Measurements from ENCODE around the gene HEATR3. TPM values are rescaled to one million over a fixed set of nuclear protein-coding genes. Genes with fewer than 3 reads are reported as not detected.

Gene HEATR3
- 17.8 and 25.1 TPM in 2 replicates for total RNA-seq (2014; rRNA removed; shearing (Covaris generic))
- 5.6 and 5.7 TPM in 2 replicates for polyA plus RNA-seq (2016; fragmentation: Nextera tagmentation; extraction: Ambion mirVana)

- peaks cover 6% of the 10 kb centered on the region; the same call in 1 of the 2 replicates for H3F3A ChIP-seq (ENCODE audit: insufficient read depth)
- peaks cover 23% of the 10 kb centered on the region for H3K4me1 ChIP-seq (ENCODE audit: insufficient read depth)
- WGBS, 2 experiments (ENCODE audit: low coverage in 1 of 2, low lambda C conversion rate in 2 of 2, missing lambda C conversion rate in 2 of 2): 4% methylated on average over 69 to 90 of the region's 91 CpGs
Observed at GRCh38 chr16:50065624-50066481, at the start of gene HEATR3. TSS of gene HEATR3 (plus strand) at chr16:50065970. CDS start at chr16:50066132, 162 bp downstream.

GRCh38 chr16:50017553-50017952, 48.2 kb upstream of the HEATR3 start:
- 70 to 76% methylated on average over 9 of the region's 9 CpGs for WGBS, 2 experiments (ENCODE audit: low coverage in 1 of 2, low lambda C conversion rate in 2 of 2, missing lambda C conversion rate in 2 of 2)
- Histone ChIP-seq H3K79me2 (ENCODE audit: insufficient read depth) (no peaks in the 10 kb centered on the region), H3K27me3 (replicated peaks; ENCODE audit: insufficient read depth) (no peaks in the 10 kb centered on the region), H3K4me2 (ENCODE audit: unreplicated experiment) (no peak overlapping the region), H3K9me2 (ENCODE audit: insufficient read depth) (no peaks in the 10 kb centered on the region), H3K36me3 (ENCODE audit: low read depth) (no peaks in the 10 kb centered on the region), H3F3A (ENCODE audit: insufficient read depth) (no peaks in the 10 kb centered on the region), H3K27ac (no peak overlapping the region), H3K4me1 (ENCODE audit: insufficient read depth) (no peaks in the 10 kb centered on the region), H2AFZ (no peak overlapping the region), H3K9ac (no peak overlapping the region), H4K20me1 (ENCODE audit: insufficient read depth) (no peaks in the 10 kb centered on the region), H3K9me3 (ENCODE audit: low read depth) (no peaks in the 10 kb centered on the region), H3K4me3 (no peak overlapping the region)
- no peak for TF ChIP-seq EZH2phosphoT487 (IDR thresholded peaks at IDR 0.05; ENCODE audit: insufficient read depth, low read depth)
- no peak for TF ChIP-seq EZH2 (IDR thresholded peaks at IDR 0.05; ENCODE audit: insufficient read depth, poor library complexity, severe bottlenecking)
- in situ Hi-C loops (cut with MboI): no loop called here
- no peak for DNase-seq

More at GRCh38 chr16:50065624-50066481, at the start of gene HEATR3:
- DNase-seq: peak; percentile 96
- Histone ChIP-seq H3K4me3 (peak within 1 kb of the TSS; percentile 90), H4K20me1 (ENCODE audit: insufficient read depth) (no peaks in the 10 kb centered on the region; the same call in 1 of the 2 replicates), H3K36me3 (ENCODE audit: low read depth) (0 out of 2 replicates have a peak, but pooled peaks cover 5% of the 10 kb centered on the region), H3K27me3 (replicated peaks; ENCODE audit: insufficient read depth) (no peaks in the 10 kb centered on the region), H3K79me2 (ENCODE audit: insufficient read depth) (peaks cover 45% of the 10 kb centered on the region), H3K27ac (peak within 1 kb of the TSS; percentile 71), H3K9me3 (ENCODE audit: low read depth) (no peaks in the 10 kb centered on the region), H3K9me2 (ENCODE audit: insufficient read depth) (no peaks in the 10 kb centered on the region), H3K4me2 (ENCODE audit: unreplicated experiment) (peak within 1 kb of the TSS; percentile 92), H2AFZ (peak within 1 kb of the TSS; percentile 94), H3K9ac (peak within 1 kb of the TSS; percentile 83)
- in situ Hi-C loops (cut with MboI): no loop called here
- TF ChIP-seq EZH2phosphoT487 (IDR thresholded peaks at IDR 0.05; ENCODE audit: insufficient read depth, low read depth) (no peak), EZH2 (IDR thresholded peaks at IDR 0.05; ENCODE audit: insufficient read depth, poor library complexity, severe bottlenecking) (no peak)

- H4K20me1 ChIP-seq (ENCODE audit: insufficient read depth): no peaks in the 10 kb centered on the region
- DNase-seq: peak; percentile 29
- no peaks in the 10 kb centered on the region for H3K9me3 ChIP-seq (ENCODE audit: low read depth)
Observed at GRCh38 chr16:50021544-50021943, 44.2 kb upstream of the HEATR3 start.

GRCh38 chr16:50023641-50024040, 42.1 kb upstream of the HEATR3 start:
- Histone ChIP-seq H3F3A (ENCODE audit: insufficient read depth) (no peaks in the 10 kb centered on the region), H4K20me1 (ENCODE audit: insufficient read depth) (no peaks in the 10 kb centered on the region), H3K4me1 (ENCODE audit: insufficient read depth) (peaks cover 16% of the 10 kb centered on the region), H3K9ac (no peak overlapping the region), H3K9me3 (ENCODE audit: low read depth) (no peaks in the 10 kb centered on the region), H3K79me2 (ENCODE audit: insufficient read depth) (peaks cover 37% of the 10 kb centered on the region), H3K9me2 (ENCODE audit: insufficient read depth) (no peaks in the 10 kb centered on the region), H3K27ac (no peak overlapping the region), H2AFZ (no peak overlapping the region), H3K4me2 (ENCODE audit: unreplicated experiment) (no peak overlapping the region), H3K4me3 (no peak overlapping the region), H3K36me3 (ENCODE audit: low read depth) (0 out of 2 replicates have a peak, but pooled peaks cover 4% of the 10 kb centered on the region), H3K27me3 (replicated peaks; ENCODE audit: insufficient read depth) (no peaks in the 10 kb centered on the region)
- no peak for DNase-seq
- TF ChIP-seq EZH2phosphoT487 (IDR thresholded peaks at IDR 0.05; ENCODE audit: insufficient read depth, low read depth): no peak
- in situ Hi-C loops (cut with MboI): loop anchor here (10.0 kb wide), 1 partner anchor 331 kb away; no protein-coding TSS in a partner anchor
- WGBS, 2 experiments (ENCODE audit: low coverage in 1 of 2, low lambda C conversion rate in 2 of 2, missing lambda C conversion rate in 2 of 2): 43 to 44% methylated on average over 4 of the region's 4 CpGs

More at GRCh38 chr16:50021544-50021943, 44.2 kb upstream of the HEATR3 start:
- WGBS, 2 experiments (ENCODE audit: low coverage in 1 of 2, low lambda C conversion rate in 2 of 2, missing lambda C conversion rate in 2 of 2): 3 to 7% methylated on average over 2 of the region's 2 CpGs
- H3K9me2 ChIP-seq (ENCODE audit: insufficient read depth): no peaks in the 10 kb centered on the region
- peaks cover 5% of the 10 kb centered on the region; the same call in 1 of the 2 replicates for H3K4me1 ChIP-seq (ENCODE audit: insufficient read depth)
- no peaks in the 10 kb centered on the region for H3K27me3 ChIP-seq (replicated peaks; ENCODE audit: insufficient read depth)
- H3K27ac ChIP-seq: no peak overlapping the region
- H3K36me3 ChIP-seq (ENCODE audit: low read depth): no peaks in the 10 kb centered on the region
- H3F3A ChIP-seq (ENCODE audit: insufficient read depth): no peaks in the 10 kb centered on the region
- H3K79me2 ChIP-seq (ENCODE audit: insufficient read depth): peaks cover 16% of the 10 kb centered on the region
- no peak overlapping the region for H3K9ac ChIP-seq
- H2AFZ ChIP-seq: no peak overlapping the region
- H3K4me3 ChIP-seq: no peak overlapping the region
- in situ Hi-C loops (cut with MboI): loop anchor here (10.0 kb wide), 1 partner anchor 333 kb away; no protein-coding TSS in a partner anchor
- TF ChIP-seq EZH2 (IDR thresholded peaks at IDR 0.05; ENCODE audit: insufficient read depth, poor library complexity, severe bottlenecking): no peak
- TF ChIP-seq EZH2phosphoT487 (IDR thresholded peaks at IDR 0.05; ENCODE audit: insufficient read depth, low read depth): no peak
- no peak overlapping the region for H3K4me2 ChIP-seq (ENCODE audit: unreplicated experiment)
